Lung (tissue), 13 donors: ENCODE results near the gene SGPP1. TPM values are rescaled to one million over a fixed set of nuclear protein-coding genes. Genes with fewer than 3 reads are reported as not detected.
"Not testable (repeated sequence)": the region's sequence is repeated elsewhere in the genome, so short reads cannot be mapped to it uniquely, and the experiment has no call there.

Source experiments
- ATAC-seq: fragments of 200-7000 bp; cut with Tn5 transposase; one replicate; pipeline ENCODE4 v1.9.1; 2020; ENCODE audit warnings: moderate number of reproducible peaks; ENCODE audit not compliant: insufficient read depth, low FRiP score
- DNase-seq, 3 donors: peaks; one replicate each; pipeline ENCODE4 v3.0.0-alpha.2; 2013 to 2017
- H3K27ac ChIP-seq, 2 donors: one replicate each; pipeline ENCODE4 v1.5.1; 2013; ENCODE audit warnings: mild to moderate bottlenecking in 2 of 2, moderate library complexity in 2 of 2, control low read depth in 1 of 2, inconsistent platforms in 1 of 2, low read depth in 1 of 2, low read length in 1 of 2
- H3K27me3 ChIP-seq, 3 donors: one replicate each; pipeline ENCODE4 v1.5.1; 2013; ENCODE audit warnings: low read length in 2 of 3; ENCODE audit not compliant: control insufficient read depth in 3 of 3, insufficient read depth in 3 of 3
- H3K36me3 ChIP-seq, 4 donors: one replicate each; pipeline ENCODE4 v1.5.1; 2013; ENCODE audit warnings: low read length in 4 of 4, mild to moderate bottlenecking in 1 of 4, moderate library complexity in 1 of 4; ENCODE audit not compliant: control insufficient read depth in 4 of 4, insufficient read depth in 4 of 4
- H3K4me1 ChIP-seq, 5 donors: one replicate each; pipeline ENCODE4 v1.5.1; 2013; ENCODE audit warnings: low read length in 5 of 5, mild to moderate bottlenecking in 2 of 5, moderate library complexity in 1 of 5; ENCODE audit not compliant: control insufficient read depth in 5 of 5, insufficient read depth in 5 of 5
- H3K4me3 ChIP-seq: one replicate; pipeline ENCODE4 v1.5.1; 2013; ENCODE audit warnings: mild to moderate bottlenecking, control low read depth, moderate library complexity
- H3K9ac ChIP-seq, 2 donors: one replicate each; pipeline ENCODE4 v1.5.1; 2013; ENCODE audit warnings: low read length in 2 of 2, control low read depth in 1 of 2; ENCODE audit not compliant: insufficient read depth in 1 of 2
- H3K9me3 ChIP-seq, 4 donors: one replicate each; pipeline ENCODE4 v1.5.1; 2013; ENCODE audit warnings: low read length in 3 of 4, mild to moderate bottlenecking in 1 of 4, moderate library complexity in 1 of 4; ENCODE audit not compliant: control insufficient read depth in 4 of 4, insufficient read depth in 3 of 4
- WGBS, 2 donors: extraction: QIAGEN DNeasy Blood & Tissue Kit; methylation state at CpG; one replicate each; pipeline ENCODE4 v1.1.7; 2013; 5-methylcytosine and 5-hydroxymethylcytosine counted together
- polyA plus RNA-seq, 2 donors: library from polyadenylated mRNA; stranded (reverse); fragments of 200-250 nt; gene quantifications; one replicate each; pipeline ENCODE4 v1.2.1, GENCODE V29; 2013
- small RNA-seq: library from RNA; depleted of rRNA; stranded (forward); fragments of <200 nt; gene quantifications from one replicate; pipeline ENCODE3, GENCODE V24; 2014; ENCODE audit warnings: low replicate concordance
- total RNA-seq, 2 donors: library from RNA; depleted of rRNA in 1 of 2; stranded (reverse); fragments of >200 nt in 1 of 2; gene quantifications; one replicate each; pipeline ENCODE4 v1.2.1, GENCODE V29; 2014 to 2021
- TF ChIP-seq, protein P1 (sequence below): IDR thresholded peaks from 2 replicates; pipeline ENCODE4 v1.5.1; 2012; ENCODE audit warnings: mild to moderate bottlenecking; ENCODE audit errors: control extremely low read depth, extremely low read depth
- donor health status: control.
- donor health status: control.
- donor health status: Bipolar disorder and iron deficiency.
- donor health status: healthy.
- donor health status: DM: yes; HTN: yes; CAD: no.

SGPP1 gene
- total and polyA plus RNA-seq, 4 donors: 7.5 to 19.5 (median 13.1) TPM

DNA sequence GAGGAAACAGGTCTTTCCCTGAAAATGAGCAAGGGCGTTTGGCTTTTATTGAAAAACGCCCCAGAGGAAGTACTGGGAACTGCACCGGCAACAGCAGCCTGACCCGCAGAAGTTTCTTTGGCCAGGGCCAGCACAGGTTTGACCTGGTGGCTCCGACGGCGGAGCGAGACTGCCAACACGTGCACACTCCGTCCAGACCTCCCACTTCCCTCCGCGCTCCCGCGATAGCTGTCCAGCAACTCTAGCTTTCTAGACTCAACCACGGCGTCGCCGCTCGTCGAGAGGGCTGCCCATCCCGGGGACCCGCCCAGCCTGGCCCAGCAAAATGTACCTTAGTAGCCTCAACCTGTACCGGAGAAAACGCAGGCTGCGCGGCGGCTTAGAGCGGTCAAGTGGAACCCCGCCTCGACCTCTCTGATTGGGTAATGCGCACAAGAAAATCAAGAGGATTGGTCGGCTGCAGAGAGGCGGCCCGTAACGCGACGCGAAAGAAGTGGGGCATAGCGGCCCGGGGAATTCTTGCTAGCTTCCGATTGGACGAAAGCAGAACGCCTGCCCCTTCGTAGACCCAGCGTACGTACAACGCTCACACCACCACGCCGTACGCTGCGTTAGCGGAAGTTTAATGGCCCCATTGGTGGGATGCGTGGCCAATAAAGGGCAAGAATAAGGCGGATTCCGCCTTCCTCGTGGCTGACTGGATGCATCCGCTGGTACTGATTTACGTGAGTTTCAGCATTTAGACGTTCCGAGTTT lies 86.2 kb downstream of the SGPP1 start, which contains the start of gene WDR89:
TSS of gene WDR89 (minus strand) at position 399 of the 756 bp plus-strand sequence. CDS start 41,929 bp downstream, outside the sequence.
- peak within 1 kb of the TSS; percentile 51 for H3K4me3 ChIP-seq
- H3K4me1 ChIP-seq: peaks cover 0 to 7% (median 0%) of the 10 kb centered on the region in 5 donors
- ATAC-seq (peak; percentile 96), DNase-seq (peak; percentile 99 to 100 (median 100))
- TF ChIP-seq, protein P1, sequence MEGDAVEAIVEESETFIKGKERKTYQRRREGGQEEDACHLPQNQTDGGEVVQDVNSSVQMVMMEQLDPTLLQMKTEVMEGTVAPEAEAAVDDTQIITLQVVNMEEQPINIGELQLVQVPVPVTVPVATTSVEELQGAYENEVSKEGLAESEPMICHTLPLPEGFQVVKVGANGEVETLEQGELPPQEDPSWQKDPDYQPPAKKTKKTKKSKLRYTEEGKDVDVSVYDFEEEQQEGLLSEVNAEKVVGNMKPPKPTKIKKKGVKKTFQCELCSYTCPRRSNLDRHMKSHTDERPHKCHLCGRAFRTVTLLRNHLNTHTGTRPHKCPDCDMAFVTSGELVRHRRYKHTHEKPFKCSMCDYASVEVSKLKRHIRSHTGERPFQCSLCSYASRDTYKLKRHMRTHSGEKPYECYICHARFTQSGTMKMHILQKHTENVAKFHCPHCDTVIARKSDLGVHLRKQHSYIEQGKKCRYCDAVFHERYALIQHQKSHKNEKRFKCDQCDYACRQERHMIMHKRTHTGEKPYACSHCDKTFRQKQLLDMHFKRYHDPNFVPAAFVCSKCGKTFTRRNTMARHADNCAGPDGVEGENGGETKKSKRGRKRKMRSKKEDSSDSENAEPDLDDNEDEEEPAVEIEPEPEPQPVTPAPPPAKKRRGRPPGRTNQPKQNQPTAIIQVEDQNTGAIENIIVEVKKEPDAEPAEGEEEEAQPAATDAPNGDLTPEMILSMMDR: no peak
- H3K27ac ChIP-seq: peak within 1 kb of the TSS; percentile 89 to 95
- H3K27me3 ChIP-seq: no peaks in the 10 kb centered on the region
- peaks cover 0 to 4% (median 2%) of the 10 kb centered on the region in 4 donors for H3K36me3 ChIP-seq
- H3K9ac ChIP-seq: peak within 1 kb of the TSS; percentile 82 to 96
- no peaks in the 10 kb centered on the region for H3K9me3 ChIP-seq
- 0% methylated on average over 60 of the region's 60 CpGs for WGBS, 2 donors

DNA sequence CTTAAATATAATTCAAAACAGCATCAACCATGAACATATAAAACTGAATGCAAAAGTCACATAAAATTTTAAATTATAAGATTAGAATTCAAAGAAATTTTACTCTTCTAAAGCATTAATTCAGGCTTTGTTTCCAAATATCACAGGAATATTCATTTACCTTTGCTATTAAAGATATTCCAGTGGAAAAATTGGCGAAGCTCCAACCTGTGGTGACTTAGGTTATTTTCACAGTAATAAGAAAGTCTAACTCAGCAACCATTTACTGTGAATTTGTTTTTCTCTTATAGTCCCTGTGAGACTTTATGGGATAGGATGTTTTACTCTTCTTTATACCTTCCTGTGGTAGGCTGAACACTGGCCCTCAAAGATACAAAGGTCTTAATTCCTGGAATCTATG lies 89.4 kb downstream of the SGPP1 start:
- Histone ChIP-seq H3K4me3 (no peak overlapping the region), H3K4me1 (peaks cover 0 to 7% (median 0%) of the 10 kb centered on the region in 5 donors), H3K36me3 (peaks cover 0 to 4% (median 2%) of the 10 kb centered on the region in 4 donors), H3K27ac (no peak overlapping the region), H3K9me3 (no peaks in the 10 kb centered on the region), H3K9ac (no peak overlapping the region), H3K27me3 (no peaks in the 10 kb centered on the region)
- DNase-seq (no peak), ATAC-seq (no peak)
- TF ChIP-seq, protein P1: no peak
- 98 to 100% methylated on average over 1 of the region's 1 CpG for WGBS, 2 donors

DNA sequence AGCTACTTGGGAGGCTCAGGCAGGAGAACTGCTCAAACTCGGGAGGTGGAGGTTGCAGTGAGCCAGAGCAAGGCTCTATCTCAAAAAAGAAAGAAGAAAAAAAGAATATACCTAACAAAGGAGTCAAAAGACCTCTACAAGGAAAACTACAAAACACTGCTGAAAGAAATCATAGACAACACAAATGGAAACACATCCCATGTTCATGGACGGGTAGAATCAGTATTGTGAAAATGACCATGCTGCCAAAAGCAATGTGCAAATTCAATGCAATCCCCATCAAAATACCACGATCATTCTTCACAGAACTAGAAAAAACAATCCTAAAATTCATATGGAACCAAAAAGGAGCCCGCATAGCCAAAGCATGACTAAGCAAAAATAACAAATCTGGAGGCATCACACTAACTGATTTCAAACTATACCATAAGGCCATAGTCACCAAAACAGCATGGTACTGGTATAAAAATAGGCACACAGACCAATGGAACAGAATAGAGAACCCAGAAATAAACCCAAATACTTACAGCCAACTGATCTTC lies 91.7 kb downstream of the SGPP1 start:
- WGBS, 2 donors: 82 to 97% methylated on average over 4 of the region's 4 CpGs
- DNase-seq, ATAC-seq, H3K4me3 ChIP-seq, H3K9me3 ChIP-seq, H3K27me3 ChIP-seq, H3K27ac ChIP-seq, H3K9ac ChIP-seq, H3K4me1 ChIP-seq, H3K36me3 ChIP-seq: not testable (repeated sequence)

Small RNA genes lying within 50 kb of the gene (small RNA-seq; reads per million reads assigned to genes)
- not detected for gene AL161670.1
- not detected for gene RF00012
- not detected for gene RNU7-116P

Other genes with a start within 250 kb of the SGPP1 start
- gene PPP2R5E, start 184.7 kb downstream of the SGPP1 start, total RNA-seq: 10 to 100 TPM; 41.2 to 42.5 TPM
- 10 to 100 TPM in 1 of 2 donors, 1 to 10 TPM in 1; 9.0 to 10.2 TPM for gene PPP2R5E, start 184.7 kb downstream of the SGPP1 start, polyA plus RNA-seq
- gene WDR89, start 86.2 kb downstream of the SGPP1 start, total RNA-seq: 10 to 100 TPM; 10.1 to 17.9 TPM
- gene WDR89, start 86.2 kb downstream of the SGPP1 start, polyA plus RNA-seq: 1 to 10 TPM; 7.0 to 7.4 TPM
- gene SYNE2, start 124.9 kb upstream of the SGPP1 start, total RNA-seq: 100 to 1,000 TPM in 1 of 2 donors, 10 to 100 TPM in 1; 91.4 to 208 TPM
- gene SYNE2, start 124.9 kb upstream of the SGPP1 start, polyA plus RNA-seq: 10 to 100 TPM; 26.9 to 44.3 TPM